Astrocyte of the cerebellum (primary cell): ENCODE results near the gene NDP.

ENCODE experiments used
- DNase-seq: peaks from one replicate; pipeline ENCODE4 v3.0.0-alpha.2; 2011; ENCODE audit warnings: low read depth
- H3K4me3 ChIP-seq: 2 replicates; pipeline ENCODE4 v1.5.1; 2011; ENCODE audit warnings: mild to moderate bottlenecking, low read depth, low read length, moderate library complexity
- in situ Hi-C: cut with HindIII; loops from 2 replicates; pipeline ENCODE4 v1.10.0; 2017; ENCODE audit warnings: low sequenced_read_pairs
- TF ChIP-seq, protein P1 (sequence below): IDR thresholded peaks from 2 replicates; pipeline ENCODE4 v1.5.1; 2012; ENCODE audit warnings: low read length, low read depth, moderate library complexity, mild to moderate bottlenecking; ENCODE audit errors: missing control alignments

The NDP gene

DNA sequence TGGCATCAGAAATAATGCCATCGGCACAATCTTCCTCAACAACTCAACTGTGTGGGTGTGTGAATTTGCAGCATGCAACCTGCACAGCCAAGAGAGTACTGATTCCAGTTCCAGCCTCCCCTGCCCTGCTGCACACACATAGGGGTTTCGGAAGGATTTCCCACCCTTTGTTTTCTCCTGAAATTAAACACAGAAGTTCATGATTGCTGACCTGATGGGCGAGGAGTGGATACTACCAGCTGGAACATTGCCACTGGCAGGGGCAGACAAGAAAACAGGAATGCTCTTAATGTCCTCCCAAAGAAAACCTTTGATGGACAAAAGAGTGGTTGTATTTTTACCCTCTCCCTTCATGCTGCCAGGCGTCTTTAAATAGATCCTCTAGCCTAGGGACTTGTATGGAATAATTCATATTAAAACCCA is 4.8 kb downstream of the NDP start:
- in situ Hi-C loops = loop anchor here (10.0 kb wide), 1 partner anchor 276 kb away; no protein-coding TSS in a partner anchor
- TF ChIP-seq, protein P1, sequence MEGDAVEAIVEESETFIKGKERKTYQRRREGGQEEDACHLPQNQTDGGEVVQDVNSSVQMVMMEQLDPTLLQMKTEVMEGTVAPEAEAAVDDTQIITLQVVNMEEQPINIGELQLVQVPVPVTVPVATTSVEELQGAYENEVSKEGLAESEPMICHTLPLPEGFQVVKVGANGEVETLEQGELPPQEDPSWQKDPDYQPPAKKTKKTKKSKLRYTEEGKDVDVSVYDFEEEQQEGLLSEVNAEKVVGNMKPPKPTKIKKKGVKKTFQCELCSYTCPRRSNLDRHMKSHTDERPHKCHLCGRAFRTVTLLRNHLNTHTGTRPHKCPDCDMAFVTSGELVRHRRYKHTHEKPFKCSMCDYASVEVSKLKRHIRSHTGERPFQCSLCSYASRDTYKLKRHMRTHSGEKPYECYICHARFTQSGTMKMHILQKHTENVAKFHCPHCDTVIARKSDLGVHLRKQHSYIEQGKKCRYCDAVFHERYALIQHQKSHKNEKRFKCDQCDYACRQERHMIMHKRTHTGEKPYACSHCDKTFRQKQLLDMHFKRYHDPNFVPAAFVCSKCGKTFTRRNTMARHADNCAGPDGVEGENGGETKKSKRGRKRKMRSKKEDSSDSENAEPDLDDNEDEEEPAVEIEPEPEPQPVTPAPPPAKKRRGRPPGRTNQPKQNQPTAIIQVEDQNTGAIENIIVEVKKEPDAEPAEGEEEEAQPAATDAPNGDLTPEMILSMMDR = no peak
- no peak for DNase-seq
- no peak overlapping the region for H3K4me3 ChIP-seq

DNA sequence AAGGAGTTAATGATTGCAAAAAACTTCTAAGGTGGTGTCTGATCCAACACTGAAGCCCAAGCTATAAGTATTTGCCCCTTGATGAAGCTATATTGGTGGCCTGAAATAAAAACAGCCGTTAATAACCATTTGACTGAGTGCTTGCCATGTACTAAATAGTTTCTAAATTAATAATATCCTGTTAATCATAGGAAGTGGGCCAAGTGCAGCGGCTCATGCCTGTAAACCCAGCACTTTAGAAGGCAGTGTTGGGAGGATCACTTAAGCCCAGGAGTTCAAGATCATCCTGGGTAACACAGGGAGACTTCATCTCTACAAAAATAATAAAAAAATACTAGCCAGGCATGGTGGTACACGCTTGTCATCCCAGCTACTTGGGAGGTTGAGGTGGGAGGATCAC is 8.3 kb downstream of the NDP start:
- TF ChIP-seq, protein P1 = no peak
- no peak for DNase-seq
- H3K4me3 ChIP-seq = no peak overlapping the region
- in situ Hi-C loops = loop anchor here (10.0 kb wide), 1 partner anchor 280 kb away; no protein-coding TSS in a partner anchor

DNA sequence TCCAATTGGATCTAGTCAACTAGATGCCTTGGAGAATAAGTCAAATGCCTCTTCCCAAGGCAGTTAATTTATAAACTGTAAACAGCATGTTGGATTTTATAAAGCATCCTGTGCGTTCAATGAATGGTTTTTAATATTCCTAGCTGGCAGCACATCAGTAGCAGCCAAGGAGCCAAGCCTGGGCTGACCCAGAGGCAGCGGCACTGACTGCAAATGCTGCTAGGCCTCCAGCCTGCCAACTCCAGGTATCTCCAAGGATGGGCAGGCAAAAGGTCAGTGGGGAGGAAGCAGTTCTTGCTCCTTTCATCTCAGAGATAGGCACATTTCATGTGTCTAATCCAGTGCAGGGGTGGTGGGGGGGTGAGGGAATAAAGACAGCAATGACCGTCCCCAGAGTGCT is 9.5 kb downstream of the NDP start:
- in situ Hi-C loops = loop anchor here (10.0 kb wide), 1 partner anchor 281 kb away; no protein-coding TSS in a partner anchor
- TF ChIP-seq, protein P1 = no peak
- no peak overlapping the region for H3K4me3 ChIP-seq
- DNase-seq = no peak

DNA sequence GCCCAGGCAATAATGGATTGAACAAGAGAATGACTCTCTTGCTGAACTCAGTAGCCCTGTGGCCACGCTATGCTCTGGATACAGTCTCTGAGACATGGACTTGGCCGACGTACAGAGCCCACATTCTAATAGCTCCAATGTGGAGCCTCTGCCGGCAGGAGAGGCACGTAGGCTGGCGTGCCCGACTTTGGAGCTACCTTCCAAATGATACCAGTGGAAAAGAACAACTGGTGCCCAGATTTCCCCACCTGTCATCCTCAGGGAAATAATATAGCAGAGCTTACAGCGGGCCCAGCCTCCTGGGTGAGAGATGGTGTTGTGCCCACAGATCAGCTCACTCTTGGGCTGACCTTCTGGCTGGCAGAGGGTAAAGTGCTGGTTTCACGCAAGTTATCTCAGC is 10.6 kb downstream of the NDP start:
- in situ Hi-C loops = loop anchor here (10.0 kb wide), 1 partner anchor 282 kb away; no protein-coding TSS in a partner anchor
- TF ChIP-seq, protein P1 = no peak
- H3K4me3 ChIP-seq = no peak overlapping the region
- DNase-seq = no peak

DNA sequence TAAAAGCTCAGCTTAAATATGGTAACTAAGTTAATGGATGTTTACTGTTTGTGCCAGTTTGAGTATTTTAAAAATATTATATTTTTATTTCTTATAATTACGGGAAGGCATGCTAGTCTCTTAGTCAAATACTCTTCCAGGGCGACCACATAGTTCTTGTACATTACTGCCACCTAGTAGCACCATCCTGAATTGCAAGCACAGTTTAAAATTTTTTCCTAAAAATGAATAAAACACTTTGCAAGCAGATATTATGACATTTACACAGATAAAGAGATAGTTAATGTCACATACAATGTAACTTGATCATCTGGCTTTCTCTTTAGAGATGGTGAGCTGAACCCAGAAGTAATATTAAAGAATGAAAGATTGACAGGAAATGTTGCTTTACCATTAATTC is 11.5 kb downstream of the NDP start:
- TF ChIP-seq, protein P1 = no peak
- H3K4me3 ChIP-seq = no peak overlapping the region
- no peak for DNase-seq
- in situ Hi-C loops = loop anchor here (10.0 kb wide), 1 partner anchor 283 kb away; no protein-coding TSS in a partner anchor

DNA sequence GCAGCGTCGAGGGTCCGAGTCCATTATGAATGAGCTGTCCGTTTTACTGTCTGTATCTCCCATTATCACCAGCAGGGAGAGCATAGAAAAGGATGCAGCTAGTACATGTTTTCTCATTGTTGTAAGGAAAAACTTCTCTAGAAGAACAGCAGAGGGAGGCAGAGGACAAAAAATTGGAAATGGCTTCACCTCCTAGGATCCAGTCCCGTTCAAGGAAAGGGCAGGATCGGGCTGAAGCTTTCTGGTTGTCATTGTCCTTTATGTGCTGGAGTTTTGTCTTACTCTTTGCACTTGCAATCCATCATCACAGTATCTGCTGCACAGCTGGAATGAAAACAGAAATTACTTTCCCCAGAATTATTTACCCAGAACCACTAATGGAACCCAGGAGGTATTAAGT is 14.7 kb downstream of the NDP start:
- TF ChIP-seq, protein P1 = peak; percentile 72
- peak; percentile 76 for DNase-seq
- in situ Hi-C loops = no loop called here

More for the DNA sequence above, 14.7 kb downstream of the NDP start:
- no peak overlapping the region for H3K4me3 ChIP-seq
